Upper lobe of right lung (tissue), 1 donor: Measurements from ENCODE around the gene CSKMT. TPM values are rescaled to one million over a fixed set of nuclear protein-coding genes. Genes with fewer than 3 reads are reported as not detected.

Experiments
- ATAC-seq: fragments of 200-7000 bp; cut with Tn5 transposase; one replicate; pipeline ENCODE4 v1.9.1; 2020; ENCODE audit warnings: mild to moderate bottlenecking, moderate library complexity
- DNase-seq: peaks from one replicate; pipeline ENCODE4 v3.0.0-alpha.2; 2020
- H3K27ac ChIP-seq: fragments of 200-600 bp; one replicate; pipeline ENCODE4 v1.8.0; 2022
- H3K27me3 ChIP-seq: fragments of 200-600 bp; one replicate; pipeline ENCODE4 v1.8.0; 2022; ENCODE audit warnings: mild to moderate bottlenecking
- H3K36me3 ChIP-seq: fragments of 200-600 bp; one replicate; pipeline ENCODE4 v1.8.0; 2022
- H3K4me1 ChIP-seq: fragments of 200-600 bp; one replicate; pipeline ENCODE4 v1.8.0; 2022
- H3K4me3 ChIP-seq: fragments of 200-600 bp; one replicate; pipeline ENCODE4 v1.8.0; 2022; ENCODE audit warnings: mild to moderate bottlenecking
- H3K9me3 ChIP-seq: fragments of 200-600 bp; one replicate; pipeline ENCODE4 v1.8.0; 2022
- intact Hi-C: fragments of 100-400 bp; cut with DNase I; formaldehyde crosslinking; loops from one replicate; pipeline ENCODE4 v1.11.0; 2022
- total RNA-seq: library from RNA; stranded (reverse); fragmentation: NEBNext Ultra II Directional; extraction: Animal tissue kit (Norgen Biotek cat#: 25700); gene quantifications from one replicate; pipeline ENCODE4 v1.2.1, GENCODE V29; 2021
- TF ChIP-seq, protein P1 (sequence below): fragments of 200-600 bp; IDR thresholded peaks from one replicate; pipeline ENCODE4 v1.8.0; 2022; ENCODE audit warnings: antibody characterized with exemption
- donor health status: DM: no; HTN: yes; CAD: no; lungs with severe emphysema.

Gene CSKMT
- total RNA-seq, 1 donor from 2014 or later, result 14.6 TPM

DNA sequence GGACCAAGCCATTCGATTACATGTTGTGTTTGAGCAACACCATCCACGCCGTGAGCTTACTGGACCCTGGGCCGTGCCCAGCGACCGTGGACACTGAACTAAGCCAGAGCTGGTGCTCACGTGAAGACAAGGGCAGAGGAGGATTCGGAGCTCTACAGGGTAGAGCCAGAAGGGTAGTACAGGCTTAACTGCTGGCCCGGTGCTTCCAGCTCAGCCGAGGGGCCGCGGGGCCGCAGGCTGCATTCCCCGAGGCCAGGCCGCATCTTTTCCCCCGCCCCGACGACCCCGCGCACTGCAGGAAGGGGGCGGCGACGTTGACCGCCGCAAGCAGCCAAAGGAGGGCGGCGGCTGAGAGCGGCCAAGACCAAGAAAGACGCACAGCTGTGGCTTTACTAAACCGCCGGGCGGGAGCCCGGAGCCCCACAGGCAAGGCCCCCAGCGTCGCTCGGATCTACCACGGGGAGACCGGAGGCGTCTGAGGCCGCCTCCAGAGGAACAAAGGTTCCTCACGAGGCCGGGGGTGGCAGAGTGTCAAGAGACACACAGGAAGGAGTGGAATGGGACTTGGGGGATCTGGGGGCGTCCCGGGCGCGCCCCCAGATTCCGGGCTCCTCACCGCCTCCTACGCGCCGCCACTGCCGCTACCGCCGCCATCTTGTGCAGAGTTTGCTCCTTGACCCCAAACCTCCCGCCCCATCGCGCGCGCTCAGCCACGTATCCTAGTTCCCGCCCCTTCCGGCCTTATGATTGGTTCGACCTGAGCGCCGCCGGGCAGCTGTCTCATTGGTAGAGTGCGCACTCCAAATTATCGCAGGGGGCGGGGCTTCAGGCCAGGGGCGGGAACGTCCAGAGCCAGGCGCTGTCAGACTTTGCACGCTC, 18.9 kb upstream of the CSKMT start, which contains the start of gene GANAB:
GANAB (minus strand) TSS at position 668 of the 879 bp plus-strand sequence; CDS start at position 654, 14 bp downstream.
- Histone ChIP-seq H3K4me3 (peak within 1 kb of the TSS; percentile 92), H3K9me3 (no peaks in the 10 kb centered on the region), H3K4me1 (peaks cover 16% of the 10 kb centered on the region), H3K27me3 (no peaks in the 10 kb centered on the region), H3K36me3 (peaks cover 45% of the 10 kb centered on the region), H3K27ac (peak within 1 kb of the TSS; percentile 96)
- TF ChIP-seq, protein P1, sequence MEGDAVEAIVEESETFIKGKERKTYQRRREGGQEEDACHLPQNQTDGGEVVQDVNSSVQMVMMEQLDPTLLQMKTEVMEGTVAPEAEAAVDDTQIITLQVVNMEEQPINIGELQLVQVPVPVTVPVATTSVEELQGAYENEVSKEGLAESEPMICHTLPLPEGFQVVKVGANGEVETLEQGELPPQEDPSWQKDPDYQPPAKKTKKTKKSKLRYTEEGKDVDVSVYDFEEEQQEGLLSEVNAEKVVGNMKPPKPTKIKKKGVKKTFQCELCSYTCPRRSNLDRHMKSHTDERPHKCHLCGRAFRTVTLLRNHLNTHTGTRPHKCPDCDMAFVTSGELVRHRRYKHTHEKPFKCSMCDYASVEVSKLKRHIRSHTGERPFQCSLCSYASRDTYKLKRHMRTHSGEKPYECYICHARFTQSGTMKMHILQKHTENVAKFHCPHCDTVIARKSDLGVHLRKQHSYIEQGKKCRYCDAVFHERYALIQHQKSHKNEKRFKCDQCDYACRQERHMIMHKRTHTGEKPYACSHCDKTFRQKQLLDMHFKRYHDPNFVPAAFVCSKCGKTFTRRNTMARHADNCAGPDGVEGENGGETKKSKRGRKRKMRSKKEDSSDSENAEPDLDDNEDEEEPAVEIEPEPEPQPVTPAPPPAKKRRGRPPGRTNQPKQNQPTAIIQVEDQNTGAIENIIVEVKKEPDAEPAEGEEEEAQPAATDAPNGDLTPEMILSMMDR, result no peak
- intact Hi-C loops, result no loop called here
- DNase-seq (peak; percentile 100), ATAC-seq (peak; percentile 99)

DNA sequence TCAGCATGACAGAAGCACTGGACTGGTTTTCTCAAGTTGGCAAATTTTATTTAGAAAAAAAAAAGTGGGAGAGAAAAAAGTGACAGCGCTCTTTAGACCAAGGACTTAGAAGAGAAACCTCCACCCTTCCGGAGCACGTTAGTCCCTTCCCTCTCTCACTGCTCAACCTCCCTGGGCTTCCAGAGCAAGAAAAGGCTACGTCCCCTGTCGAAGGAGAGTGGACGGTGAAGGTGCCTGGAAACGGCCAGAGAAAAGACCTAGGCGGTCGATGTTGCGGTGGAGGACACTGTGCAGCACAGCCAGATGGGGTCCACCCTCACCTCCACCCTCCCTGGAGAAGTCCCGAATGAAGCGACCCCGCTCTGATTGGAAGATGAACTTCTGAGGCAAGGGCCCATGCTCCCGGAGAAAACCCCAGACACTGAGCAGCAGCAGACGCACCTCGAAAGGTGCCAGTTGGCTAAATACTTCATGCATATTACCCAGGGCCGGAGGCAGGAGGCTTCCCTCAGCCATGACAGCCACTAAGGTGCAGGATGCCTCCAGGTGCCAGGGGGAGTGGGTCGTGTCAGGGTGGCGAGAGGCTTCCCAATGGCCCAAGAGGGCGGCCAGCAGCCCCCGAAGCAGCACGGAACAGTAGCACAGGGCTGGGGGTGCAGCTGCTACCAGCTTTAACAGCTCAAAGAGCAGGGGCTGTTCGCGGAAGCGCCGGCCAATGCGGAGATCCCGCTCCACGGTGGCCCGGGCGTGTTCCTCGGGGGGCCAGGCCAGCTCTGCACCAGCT, 18.1 kb upstream of the CSKMT start:
- Histone ChIP-seq H3K4me3 (no peak overlapping the region), H3K4me1 (peaks cover 22% of the 10 kb centered on the region), H3K36me3 (peaks cover 43% of the 10 kb centered on the region), H3K27me3 (no peaks in the 10 kb centered on the region), H3K9me3 (no peaks in the 10 kb centered on the region), H3K27ac (peak overlapping the region; percentile 96)
- intact Hi-C loops, result no loop called here
- TF ChIP-seq, protein P1, result no peak
- ATAC-seq (no peak), DNase-seq (no peak)

DNA sequence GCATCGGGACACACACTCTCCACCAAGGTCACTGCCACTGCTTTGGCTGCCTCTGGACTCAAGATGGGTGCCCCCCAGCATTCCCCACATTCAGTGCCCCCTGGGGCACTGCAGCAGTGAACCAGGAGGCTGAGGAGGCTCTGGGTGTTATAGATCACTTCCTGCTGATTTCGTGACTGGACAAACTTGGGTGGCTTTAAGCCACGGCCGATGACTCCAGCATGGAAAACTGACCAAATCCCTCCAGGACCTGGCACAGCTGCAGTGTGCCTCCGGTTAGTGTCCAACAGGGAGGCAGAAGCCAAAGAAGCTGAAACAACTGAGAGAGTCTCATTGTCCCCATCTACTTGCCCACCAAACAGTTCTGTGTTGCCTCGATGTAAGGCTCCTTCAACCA, 17.5 kb upstream of the CSKMT start:
- ATAC-seq, result no peak
- Histone ChIP-seq H3K4me3 (no peak overlapping the region), H3K4me1 (peaks cover 27% of the 10 kb centered on the region), H3K36me3 (peaks cover 37% of the 10 kb centered on the region), H3K27ac (no peak overlapping the region), H3K27me3 (no peaks in the 10 kb centered on the region), H3K9me3 (no peaks in the 10 kb centered on the region)
- intact Hi-C loops, result no loop called here
- TF ChIP-seq, protein P1, result no peak
- DNase-seq, result no peak

DNA sequence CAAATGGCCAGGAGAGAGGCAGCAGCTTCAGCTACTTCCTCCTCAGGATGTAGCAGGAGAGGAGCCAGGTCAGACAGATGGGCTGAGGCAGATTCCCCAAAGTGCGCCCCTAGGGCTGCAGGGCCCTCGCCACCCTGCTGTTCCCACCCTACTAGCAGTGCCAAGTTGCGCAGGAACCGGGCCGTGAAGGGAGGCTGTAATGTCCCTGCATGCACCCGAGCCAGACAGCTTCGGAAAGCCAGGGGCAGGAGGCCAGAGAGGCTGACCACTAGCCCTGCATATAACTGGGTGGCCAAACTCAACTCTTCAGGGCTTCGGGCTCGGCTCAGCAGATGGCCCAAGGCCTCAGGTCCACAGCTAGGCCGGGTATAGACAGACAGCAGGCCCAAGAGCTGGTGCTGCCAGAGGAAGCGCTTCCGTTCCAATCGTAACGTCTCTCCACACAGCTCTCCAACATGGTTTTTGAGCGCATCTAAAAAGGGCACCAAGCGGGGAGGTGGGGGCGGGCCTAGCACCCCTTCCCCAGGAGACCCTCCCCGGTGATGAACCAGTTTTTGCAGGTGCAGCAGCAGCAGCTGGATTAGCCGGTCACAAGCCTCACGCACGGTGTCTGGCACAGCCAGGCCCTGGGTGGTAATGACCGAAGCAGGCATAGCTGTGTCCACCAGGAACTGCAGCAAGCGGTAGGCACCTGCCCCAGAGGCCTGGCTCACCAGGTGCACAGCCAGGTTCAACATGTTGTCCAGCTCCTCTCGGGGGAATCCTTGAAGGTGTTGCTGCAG, 16.7 kb upstream of the CSKMT start:
- Histone ChIP-seq H3K4me3 (no peak overlapping the region), H3K27ac (no peak overlapping the region), H3K36me3 (peaks cover 29% of the 10 kb centered on the region), H3K9me3 (no peaks in the 10 kb centered on the region), H3K27me3 (no peaks in the 10 kb centered on the region), H3K4me1 (peaks cover 27% of the 10 kb centered on the region)
- ATAC-seq (no peak), DNase-seq (no peak)
- intact Hi-C loops, result no loop called here
- TF ChIP-seq, protein P1, result no peak

DNA sequence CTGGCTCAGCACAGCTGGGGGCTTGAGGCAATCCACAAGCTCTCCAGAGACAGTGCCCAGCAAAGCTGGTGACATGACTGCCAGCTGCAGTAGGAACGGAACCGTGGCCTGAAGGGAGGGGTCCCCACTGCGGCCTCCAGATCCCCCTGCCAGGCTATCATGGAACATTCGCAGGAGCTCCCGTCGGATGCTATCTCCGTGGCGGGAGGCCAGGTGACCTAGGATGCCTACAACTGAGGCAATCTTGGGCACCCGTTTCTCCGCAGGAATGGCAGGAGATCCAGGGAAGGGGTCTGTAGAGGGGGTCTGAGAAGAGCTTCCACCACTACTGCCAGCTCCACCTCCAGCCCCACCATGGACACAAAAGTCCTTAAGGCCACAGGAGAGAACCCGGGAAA, 16.1 kb upstream of the CSKMT start:
- no peak for DNase-seq
- ATAC-seq, result no peak
- no peak overlapping the region for H3K4me3 ChIP-seq
- H3K9me3 ChIP-seq, result no peaks in the 10 kb centered on the region
- no peaks in the 10 kb centered on the region for H3K27me3 ChIP-seq
- TF ChIP-seq, protein P1, result no peak
- no peak overlapping the region for H3K27ac ChIP-seq
- intact Hi-C loops, result no loop called here
- H3K36me3 ChIP-seq, result peaks cover 24% of the 10 kb centered on the region
- peaks cover 27% of the 10 kb centered on the region for H3K4me1 ChIP-seq
